Measurements from ENCODE around the gene COL26A1.

Gene COL26A1

GRCh38 chr7:101362334-101363195 lies at the start of gene COL26A1:
Gene COL26A1 (plus strand): TSS chr7:101362875. CDS start chr7:101363033, 158 bp downstream.
- ChIA-PET CTCF (interaction anchor here (0.8 to 2.9 kb wide), 6 partner anchors 12 to 176 kb away, joined by 3 to 7 read pairs (median 4); no protein-coding TSS in a partner anchor), POLR2A (no interaction called here)
- no peak for DNase-seq (ENCODE audit: extremely low spot score)
- TF ChIP-seq CTCF (IDR thresholded peaks at IDR 0.05; ENCODE audit: control extremely low read depth, extremely low read depth, low read depth, missing control alignments): no peak

GRCh38 chr7:101315336-101315735 lies 47.3 kb upstream of the COL26A1 start:
- peak; percentile 54 for TF ChIP-seq CTCF (IDR thresholded peaks at IDR 0.05; ENCODE audit: control extremely low read depth, extremely low read depth, low read depth, missing control alignments)
- POLR2A ChIA-PET: no interaction called here
- peak; percentile 61 for DNase-seq (ENCODE audit: extremely low spot score)
- CTCF ChIA-PET: interaction anchor here (0.7 to 3.2 kb wide), 10 partner anchors 8 to 171 kb away, joined by 3 to 10 read pairs (median 4); no protein-coding TSS in a partner anchor

- ChIA-PET CTCF (no interaction called here), POLR2A (interaction anchor here (0.6 kb wide), 1 partner anchor 158 kb away, joined by 6 read pairs; no protein-coding TSS in a partner anchor)
- DNase-seq (ENCODE audit: extremely low spot score): no peak
- TF ChIP-seq CTCF (IDR thresholded peaks at IDR 0.05; ENCODE audit: control extremely low read depth, extremely low read depth, low read depth, missing control alignments): no peak
These were observed 43.3 kb upstream of the COL26A1 start for GRCh38 chr7:101319401-101319800.

- TF ChIP-seq CTCF (IDR thresholded peaks at IDR 0.05; ENCODE audit: control extremely low read depth, extremely low read depth, low read depth, missing control alignments): peak; percentile 5
- peak; percentile 97 for DNase-seq (ENCODE audit: extremely low spot score)
- POLR2A ChIA-PET: interaction anchor here (0.6 kb wide), 1 partner anchor 30 kb away, joined by 3 read pairs; no protein-coding TSS in a partner anchor
- CTCF ChIA-PET: interaction anchor here (0.7 to 1.5 kb wide), 6 partner anchors 32 to 216 kb away, joined by 3 to 6 read pairs (median 3); no protein-coding TSS in a partner anchor
These were observed 40.9 kb upstream of the COL26A1 start, which contains the start of gene IFT22 for GRCh38 chr7:101321491-101322401. Gene IFT22 (minus strand): TSS chr7:101321812. CDS start chr7:101321709, 103 bp downstream.

- no peak for DNase-seq (ENCODE audit: extremely low spot score)
- ChIA-PET CTCF (interaction anchor here (1.1 kb wide), 1 partner anchor 13 kb away, joined by 4 read pairs; no protein-coding TSS in a partner anchor), POLR2A (no interaction called here)
- TF ChIP-seq CTCF (IDR thresholded peaks at IDR 0.05; ENCODE audit: control extremely low read depth, extremely low read depth, low read depth, missing control alignments): no peak
These were observed 34.5 kb upstream of the COL26A1 start for GRCh38 chr7:101328159-101328558.

GRCh38 chr7:101330011-101330484 lies 32.6 kb upstream of the COL26A1 start:
- DNase-seq (ENCODE audit: extremely low spot score): no peak
- POLR2A ChIA-PET: no interaction called here
- TF ChIP-seq CTCF (IDR thresholded peaks at IDR 0.05; ENCODE audit: control extremely low read depth, extremely low read depth, low read depth, missing control alignments): no peak
- CTCF ChIA-PET: no interaction called here

All from GM10248 (cell line).